Diencephalon (tissue), 1 donor: ENCODE data around the gene IFITM1. TPM values are rescaled to one million over a fixed set of nuclear protein-coding genes. Genes with fewer than 3 reads are reported as not detected.

Experiments
- small RNA-seq: library from RNA; depleted of rRNA; stranded (forward); fragments of <200 nt; gene quantifications from one replicate; pipeline ENCODE3, GENCODE V24; 2014
- total RNA-seq: library from RNA; depleted of rRNA; stranded (reverse); fragments of >200 nt; gene quantifications from one replicate; pipeline ENCODE4 v1.2.3, GENCODE V29; 2014

The IFITM1 gene
- 11.5 TPM for total RNA-seq

GRCh38 chr11:313787-314553, at the start of gene IFITM1:
TSS of gene IFITM1 (plus strand) at chr11:314040. CDS start at chr11:314171, 131 bp downstream.

GRCh38 chr11:278001-278951, 35.6 kb upstream of the IFITM1 start, which contains the start of gene NLRP6:
TSS of gene NLRP6 (plus strand) at chr11:278407. CDS start at chr11:278570, 163 bp downstream.

GRCh38 chr11:288478-289397, 25.1 kb upstream of the IFITM1 start, which contains the start of gene PGGHG:
TSS of gene PGGHG (plus strand) at chr11:289126. CDS start at chr11:289817, 691 bp downstream.

GRCh38 chr11:299081-299891, 14.6 kb upstream of the IFITM1 start, which contains the start of gene IFITM5:
TSS of gene IFITM5 (minus strand) at chr11:299526. CDS start at chr11:299490, 36 bp downstream.

GRCh38 chr11:307766-308708, 5.8 kb upstream of the IFITM1 start, which contains the start of gene IFITM2:
TSS of gene IFITM2 (plus strand) at chr11:307816. CDS start at chr11:308193, 377 bp downstream.

Small RNA genes lying within 50 kb of the gene (small RNA-seq; reads per million reads assigned to genes)
- not detected for gene AC136475.6

Other genes with a start within 250 kb of the IFITM1 start
- not detected for gene SCGB1C1, start 121.0 kb upstream of the IFITM1 start, total RNA-seq
- gene BET1L, start 106.6 kb upstream of the IFITM1 start, total RNA-seq, result 6.5 TPM
- 80.7 TPM for gene RIC8A, start 106.3 kb upstream of the IFITM1 start, total RNA-seq
- gene SIRT3, start 77.7 kb upstream of the IFITM1 start, total RNA-seq, result 23.3 TPM
- gene PSMD13, start 77.1 kb upstream of the IFITM1 start, total RNA-seq, result 93.7 TPM
- gene NLRP6, start 35.6 kb upstream of the IFITM1 start, total RNA-seq, result not detected
- 0.92 TPM for gene PGGHG, start 24.9 kb upstream of the IFITM1 start, total RNA-seq
- gene IFITM5, start 14.5 kb upstream of the IFITM1 start, total RNA-seq, result not detected
- 1.6 TPM for gene IFITM2, start 6.2 kb upstream of the IFITM1 start, total RNA-seq
- 6.0 TPM for gene IFITM3, start 6.8 kb downstream of the IFITM1 start, total RNA-seq
- gene B4GALNT4, start 55.5 kb downstream of the IFITM1 start, total RNA-seq, result 75.7 TPM
- gene PKP3, start 80.2 kb downstream of the IFITM1 start, total RNA-seq, result 0.69 TPM
- 7.6 TPM for gene SIGIRR, start 101.0 kb downstream of the IFITM1 start, total RNA-seq
- gene ANO9, start 128.0 kb downstream of the IFITM1 start, total RNA-seq, result not detected
- gene PTDSS2, start 136.2 kb downstream of the IFITM1 start, total RNA-seq, result 28.1 TPM
- gene RNH1, start 193.2 kb downstream of the IFITM1 start, total RNA-seq, result 45.7 TPM
- 71.5 TPM for gene HRAS, start 221.5 kb downstream of the IFITM1 start, total RNA-seq
- gene LRRC56, start 223.5 kb downstream of the IFITM1 start, total RNA-seq, result 3.5 TPM
- 0.23 TPM for gene LMNTD2, start 246.7 kb downstream of the IFITM1 start, total RNA-seq
- gene RASSF7, start 246.9 kb downstream of the IFITM1 start, total RNA-seq, result 12.2 TPM